GM21515 (cell line): Measurements from ENCODE around the gene TAL1.
"Not testable (repeated sequence)": the region's sequence is repeated elsewhere in the genome, so short reads cannot be mapped to it uniquely, and the experiment has no call there.

Experiments used
- ATAC-seq: cut with Tn5 transposase; IDR thresholded peaks from one replicate; pipeline ENCODE4 v1.9.1; 2021; ENCODE audit not compliant: unreplicated experiment

The TAL1 gene

DNA sequence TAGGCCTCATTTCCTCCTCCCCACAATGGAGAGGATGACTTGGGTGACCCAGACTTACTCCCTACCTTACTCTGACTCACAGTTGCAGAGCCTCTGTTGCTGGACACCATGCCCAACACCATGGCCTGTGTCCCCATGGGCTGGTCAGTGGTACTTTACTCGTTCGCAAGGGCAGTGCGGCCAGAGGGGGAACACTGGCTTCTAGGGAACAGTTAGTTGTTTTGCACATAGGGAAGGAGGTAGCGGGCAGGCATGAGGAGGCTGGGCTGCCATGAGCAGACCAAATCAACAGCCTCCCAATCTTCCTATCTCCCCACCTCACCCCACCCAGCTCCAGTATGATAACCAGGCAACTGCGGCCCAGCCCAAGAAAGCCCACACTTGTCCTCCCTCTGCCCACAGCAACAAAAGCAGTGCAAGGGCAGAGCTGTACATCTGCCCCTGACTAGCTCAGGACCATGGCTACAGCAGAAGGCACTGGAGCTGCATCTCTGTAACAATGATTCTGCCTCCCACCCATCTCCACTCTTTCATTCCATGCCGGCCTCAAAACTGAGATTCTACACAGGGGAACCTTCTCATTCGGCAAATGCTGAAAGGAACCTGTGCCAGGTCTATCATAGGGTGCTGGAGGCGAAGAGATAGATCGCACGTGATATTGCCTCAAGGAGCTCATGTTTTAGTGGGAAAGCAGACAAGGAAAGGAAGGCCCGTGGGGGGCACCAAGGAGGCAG lies 18.6 kb downstream of the TAL1 start:
- ATAC-seq = no peak

DNA sequence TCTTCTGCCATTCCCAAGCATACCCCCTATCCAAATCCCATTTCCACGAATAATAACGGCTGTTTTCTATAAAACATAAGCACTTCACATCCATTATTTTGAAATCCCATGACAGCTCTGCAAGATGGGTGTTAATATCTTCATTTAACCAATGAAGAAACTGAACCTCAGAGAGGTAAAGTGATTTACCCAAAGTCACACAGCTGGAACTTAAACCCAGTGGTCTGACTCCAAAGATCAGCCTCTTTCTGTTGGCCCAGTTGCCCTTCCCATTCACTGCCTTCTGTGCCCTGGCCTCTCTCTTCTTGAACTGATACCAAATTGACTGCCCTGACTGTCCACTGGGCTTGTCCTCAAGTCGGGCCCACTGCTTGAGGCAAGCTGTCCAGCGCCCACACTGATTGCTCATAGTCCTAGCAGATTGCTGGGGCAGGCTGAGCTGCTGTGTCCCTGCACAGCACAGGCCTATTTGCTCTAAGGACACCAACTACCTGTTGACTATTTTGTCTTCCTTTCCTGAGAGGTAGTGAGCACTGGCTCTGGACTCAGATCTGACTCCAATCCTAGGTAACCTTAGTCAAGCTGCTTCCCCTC lies 19.3 kb downstream of the TAL1 start:
- ATAC-seq = no peak

DNA sequence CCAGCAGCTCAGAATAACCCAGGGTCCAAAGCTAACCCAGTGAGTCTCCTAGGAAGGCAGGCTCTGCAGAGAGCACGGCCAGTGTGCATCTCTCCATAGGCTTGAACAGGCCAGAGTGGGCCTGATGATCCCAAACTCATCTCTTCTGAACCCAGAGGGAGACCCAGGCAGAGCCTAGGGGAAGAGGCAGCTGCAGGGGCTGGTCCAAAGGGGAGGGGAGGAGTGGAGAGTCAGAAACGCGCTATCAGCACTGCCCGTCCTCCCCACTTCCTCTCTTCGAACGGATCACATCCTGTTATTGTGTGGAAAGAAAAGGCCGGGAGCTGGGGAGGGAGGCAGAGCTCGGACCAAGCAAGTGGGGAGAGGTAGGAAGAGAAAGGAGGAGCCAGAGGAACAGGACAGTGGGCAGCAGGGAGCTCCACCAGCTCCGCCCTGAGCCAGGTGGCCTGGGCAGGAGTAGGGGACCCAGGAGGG lies 20.2 kb downstream of the TAL1 start:
- ATAC-seq = no peak

DNA sequence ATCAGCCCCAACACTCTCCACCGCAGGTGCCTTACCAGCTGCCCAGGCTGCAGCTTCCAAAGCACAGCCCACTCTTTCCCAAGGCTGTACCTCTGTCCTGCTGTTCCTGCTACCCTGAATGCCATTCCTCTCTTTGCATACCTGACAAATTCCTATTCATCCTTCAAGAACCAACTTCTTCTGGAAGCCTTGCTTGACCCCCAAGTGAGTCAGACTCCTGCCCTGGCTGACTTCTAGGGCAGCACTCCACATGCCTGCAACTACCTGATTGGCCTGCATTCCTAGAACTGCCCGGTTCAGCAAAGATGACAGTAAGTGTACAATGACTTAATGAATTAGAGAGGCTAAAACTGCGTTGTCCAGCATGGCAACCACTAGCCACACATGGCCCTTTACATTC lies 21.4 kb downstream of the TAL1 start:
- no peak for ATAC-seq

- no peak for ATAC-seq
These were observed 22.2 kb downstream of the TAL1 start for GRCh38 chr1:47209725-47210325.

GRCh38 chr1:47209091-47209490 lies 22.9 kb downstream of the TAL1 start:
- no peak for ATAC-seq

DNA sequence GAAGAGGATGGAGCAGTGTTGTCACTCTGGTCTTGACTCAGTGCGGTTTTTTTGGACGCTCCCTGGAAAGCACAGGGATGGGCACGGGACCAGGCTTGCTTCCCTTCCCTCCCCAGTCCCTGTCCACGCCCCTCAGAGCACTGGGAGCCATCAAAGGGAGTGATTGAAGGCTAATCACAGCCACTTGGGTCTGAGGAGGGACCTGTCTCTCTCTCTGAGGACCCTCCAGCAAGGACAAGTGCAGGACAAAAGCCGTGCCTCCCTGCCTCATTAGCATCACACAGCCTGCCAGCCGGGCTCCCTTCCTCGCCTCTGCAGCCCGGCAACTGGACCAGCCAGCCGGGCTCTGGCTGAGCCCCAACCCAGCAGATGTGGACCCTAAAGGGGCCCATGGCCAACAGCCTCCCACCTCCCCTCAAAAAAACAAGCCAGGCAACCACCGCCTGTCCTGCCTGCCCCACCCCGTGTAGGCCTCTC lies 23.6 kb downstream of the TAL1 start:
- no peak for ATAC-seq

GRCh38 chr1:47207803-47208373 lies 24.1 kb downstream of the TAL1 start:
- ATAC-seq = no peak

- ATAC-seq = no peak
These were observed 26.1 kb downstream of the TAL1 start for GRCh38 chr1:47205918-47206317.

DNA sequence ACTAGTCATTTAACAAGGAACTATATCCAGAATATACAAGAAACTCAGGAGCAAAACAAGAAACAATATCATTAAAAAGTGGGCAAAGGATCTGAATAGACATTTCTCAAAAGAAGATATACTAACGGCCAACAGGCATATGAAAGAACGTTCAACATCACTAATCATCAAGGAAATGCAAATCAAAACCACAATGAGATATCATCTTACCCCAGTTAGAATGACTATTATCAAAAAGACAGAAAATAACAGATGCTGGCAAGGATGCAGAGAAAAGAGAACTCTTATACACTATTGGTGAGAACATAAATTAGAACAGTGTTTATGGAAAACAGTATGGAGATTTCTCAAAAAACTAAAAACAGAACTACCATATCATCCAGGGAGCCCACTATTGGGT lies 28.5 kb downstream of the TAL1 start:
- ATAC-seq = not testable (repeated sequence)

GRCh38 chr1:47201179-47201578 lies 30.8 kb downstream of the TAL1 start:
- ATAC-seq = no peak

DNA sequence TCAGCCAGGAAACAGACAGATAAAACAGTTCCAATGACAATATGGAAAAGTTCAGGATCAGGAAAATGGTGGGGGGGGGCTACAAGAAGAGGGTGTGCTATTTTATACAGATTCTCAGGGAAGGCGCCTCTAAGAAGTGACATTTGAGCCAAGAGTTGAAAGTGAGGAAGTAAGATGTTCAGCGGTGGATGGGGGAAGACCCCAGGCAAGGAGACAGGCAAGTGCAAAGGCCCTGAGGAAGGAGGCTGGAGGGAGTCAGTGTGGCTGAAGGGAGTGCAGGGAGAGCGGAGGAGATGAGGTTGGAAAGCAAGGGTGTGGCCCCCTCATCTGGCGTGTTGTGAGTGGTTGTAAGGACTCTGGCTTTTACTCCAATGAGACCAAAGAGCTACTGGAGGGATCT lies 33.8 kb downstream of the TAL1 start:
- no peak for ATAC-seq

- ATAC-seq = no peak
These were observed 35.4 kb downstream of the TAL1 start for GRCh38 chr1:47196622-47197021.

DNA sequence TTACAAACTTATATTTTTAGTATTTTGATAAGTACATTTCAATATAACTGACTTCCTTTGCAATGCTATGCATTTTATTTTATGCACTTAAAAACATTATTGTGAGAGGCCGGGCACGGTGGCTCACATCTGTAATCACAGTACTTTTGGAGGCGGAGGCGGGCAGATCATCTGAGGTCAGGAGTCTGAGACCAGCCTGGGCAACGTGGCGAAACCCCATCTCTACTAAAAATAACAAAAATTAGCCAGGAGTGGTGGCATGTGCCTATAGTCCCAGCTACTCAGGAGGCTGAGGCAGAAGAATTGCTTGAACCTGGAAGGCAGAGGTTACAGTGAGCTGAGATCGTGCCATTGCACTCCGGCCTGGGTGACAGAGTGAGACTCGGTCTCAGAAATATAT lies 36.0 kb downstream of the TAL1 start:
- ATAC-seq = not testable (repeated sequence)

- ATAC-seq = no peak
These were observed 37.7 kb downstream of the TAL1 start for GRCh38 chr1:47194311-47194710.

GRCh38 chr1:47193496-47193895 lies 38.5 kb downstream of the TAL1 start:
- ATAC-seq = not testable (repeated sequence)

DNA sequence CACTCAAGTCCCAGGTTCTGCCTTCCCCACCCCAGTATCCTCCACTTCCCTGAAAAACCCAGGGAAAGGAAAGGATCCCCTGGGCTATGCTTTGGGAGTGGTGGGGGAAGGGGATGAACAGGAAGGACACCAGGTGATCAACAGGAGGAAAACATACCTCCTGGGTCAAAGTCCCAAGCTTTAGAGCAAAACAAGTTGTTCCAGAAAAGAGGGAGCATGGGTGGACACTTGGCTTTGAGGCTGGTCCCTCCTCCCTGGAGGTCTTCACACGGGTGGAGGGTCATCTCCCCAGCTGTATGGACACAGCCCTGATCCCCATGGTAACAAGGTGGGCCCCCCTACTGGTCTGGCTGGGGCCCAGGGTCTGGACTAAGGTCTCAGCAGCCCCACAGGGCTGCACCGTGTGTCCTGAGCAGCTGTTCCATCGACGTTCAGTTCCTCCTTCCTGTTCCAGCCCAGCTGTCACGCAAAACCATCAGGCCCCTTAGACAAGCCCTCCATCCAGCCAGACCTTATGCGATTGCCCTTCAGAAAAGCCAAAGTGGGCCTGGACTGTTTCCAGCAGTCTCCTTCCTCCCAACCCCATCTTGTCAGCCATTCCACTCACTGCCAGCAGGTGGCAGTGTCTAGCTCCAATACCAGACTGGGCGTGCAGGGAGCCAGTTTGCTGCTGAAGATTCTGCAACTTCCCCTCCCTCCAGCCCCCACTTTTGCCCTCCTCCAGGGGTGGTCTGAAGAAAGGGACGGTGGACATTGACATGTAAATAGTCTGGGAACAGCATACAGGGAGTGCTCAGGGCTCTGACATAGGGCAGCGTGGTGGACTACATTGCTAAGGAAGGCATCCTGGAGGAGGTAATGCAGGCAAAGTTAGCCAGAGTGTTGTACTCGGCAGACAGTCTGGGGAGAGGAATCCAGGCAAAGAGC lies 39.3 kb downstream of the TAL1 start:
- peak; percentile 83 for ATAC-seq

GRCh38 chr1:47191940-47192457 lies 40.0 kb downstream of the TAL1 start:
- ATAC-seq = no peak

DNA sequence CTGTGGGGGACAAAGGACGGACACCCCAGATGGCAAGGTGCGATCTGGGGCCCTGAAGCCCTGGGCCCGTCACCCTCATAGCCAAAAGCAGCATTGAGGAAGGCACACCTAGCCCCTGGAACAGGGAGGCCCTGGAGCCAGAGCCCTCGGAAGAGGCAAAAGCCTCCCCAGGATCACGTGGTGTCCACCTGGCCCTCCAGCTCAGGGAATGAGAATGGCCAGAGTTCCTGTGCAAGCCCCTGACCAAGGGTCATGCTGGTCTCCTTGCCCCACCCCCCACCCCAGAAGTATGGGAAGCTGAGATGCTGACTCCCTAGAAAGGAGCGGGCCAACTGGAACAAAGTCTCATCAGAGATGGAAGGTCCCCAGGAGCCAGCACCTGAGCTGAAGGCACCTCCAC lies 41.2 kb downstream of the TAL1 start:
- no peak for ATAC-seq

- no peak for ATAC-seq
These were observed 41.5 kb downstream of the TAL1 start for GRCh38 chr1:47190509-47190855.
